IPS DF 4.7 (cell line): Measurements from ENCODE around the gene GLRX5.
A peak's percentile ranks its signal among the peaks of the same experiment; 100 is the strongest.

Source experiments
- DNase-seq: peaks from one replicate; pipeline ENCODE4 v3.0.0-alpha.2; 2013; ENCODE audit warnings: low spot score; ENCODE audit errors: extremely low read depth

GLRX5 gene

DNA sequence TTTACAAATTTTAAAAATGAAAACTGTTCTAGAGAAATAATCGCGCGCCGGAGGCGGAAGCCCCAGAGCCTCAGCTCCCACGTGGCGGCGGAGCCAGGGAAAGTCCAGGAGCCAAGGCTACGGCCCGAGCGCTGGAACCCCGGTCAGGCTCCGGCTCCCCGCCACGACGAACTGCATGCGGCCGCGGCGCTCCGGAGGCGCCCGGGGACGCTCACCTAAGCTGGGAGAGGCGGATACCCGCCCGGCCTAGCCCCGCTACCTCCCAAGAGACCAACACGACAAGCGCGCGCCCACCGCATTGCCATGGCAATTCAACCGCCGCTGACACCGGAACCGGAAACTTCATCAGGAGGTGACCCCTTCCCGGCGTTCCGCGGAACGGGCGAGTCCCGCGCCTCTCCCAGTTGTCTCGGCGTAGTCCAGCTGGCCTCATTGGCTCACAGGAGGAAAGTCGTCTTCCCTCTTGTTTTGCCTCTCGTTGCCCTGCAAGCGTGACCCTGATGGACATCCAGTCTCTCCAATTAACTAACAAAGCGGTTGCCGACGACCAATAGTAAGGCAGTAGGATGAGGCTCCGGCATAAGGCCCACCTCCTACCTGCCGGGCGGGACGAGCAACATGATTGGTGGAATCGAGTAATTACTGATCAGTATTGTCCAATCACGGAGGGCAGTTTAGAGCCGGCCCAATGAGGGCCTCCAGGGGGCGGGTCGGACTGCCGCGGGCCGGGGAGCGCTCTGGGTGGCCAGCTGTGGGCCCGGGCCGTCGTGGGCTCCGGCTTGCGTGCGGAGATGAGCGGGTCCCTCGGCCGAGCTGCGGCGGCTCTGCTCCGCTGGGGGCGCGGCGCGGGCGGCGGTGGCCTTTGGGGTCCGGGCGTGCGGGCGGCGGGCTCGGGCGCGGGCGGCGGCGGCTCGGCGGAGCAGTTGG is at the start of gene GLRX5:
Gene GLRX5, plus strand, starts transcription at position 752 of the 927 bp plus-strand sequence. Its CDS starts 40 bp downstream, at position 792.
- peak; percentile 98 for DNase-seq

DNA sequence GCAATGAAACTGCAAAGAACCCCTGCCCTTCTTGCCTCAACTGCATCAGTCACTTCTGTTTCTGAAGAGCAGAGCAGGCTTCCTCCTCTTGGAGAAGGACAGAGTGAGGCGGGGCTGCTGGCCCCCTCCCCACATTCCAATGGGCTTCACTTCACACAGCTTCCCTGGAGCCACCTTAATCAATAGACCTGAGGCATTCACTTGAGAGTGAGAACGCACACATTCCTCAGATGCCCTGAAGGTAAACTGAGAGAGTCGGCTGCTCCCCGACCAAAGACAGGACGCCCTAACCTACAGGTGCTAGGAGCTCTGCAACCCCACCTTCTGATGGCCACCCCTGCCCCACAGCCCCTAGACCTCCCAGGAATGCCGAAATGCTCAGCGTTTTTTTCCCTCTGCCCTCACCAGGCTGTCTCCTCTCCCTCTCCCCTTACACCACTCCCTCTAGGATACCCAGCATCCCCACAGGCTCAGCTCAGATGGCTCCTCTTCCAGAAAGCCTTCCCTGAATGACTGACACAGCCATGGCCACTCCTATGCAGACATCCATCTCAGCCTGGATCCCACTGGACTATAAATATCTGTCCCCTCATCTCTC is 49.5 kb upstream of the GLRX5 start:
- DNase-seq = no peak

GRCh38 chr14:95486875-95487668 is 47.8 kb upstream of the GLRX5 start:
- no peak for DNase-seq

GRCh38 chr14:95487669-95488084 is 47.2 kb upstream of the GLRX5 start:
- no peak for DNase-seq

DNA sequence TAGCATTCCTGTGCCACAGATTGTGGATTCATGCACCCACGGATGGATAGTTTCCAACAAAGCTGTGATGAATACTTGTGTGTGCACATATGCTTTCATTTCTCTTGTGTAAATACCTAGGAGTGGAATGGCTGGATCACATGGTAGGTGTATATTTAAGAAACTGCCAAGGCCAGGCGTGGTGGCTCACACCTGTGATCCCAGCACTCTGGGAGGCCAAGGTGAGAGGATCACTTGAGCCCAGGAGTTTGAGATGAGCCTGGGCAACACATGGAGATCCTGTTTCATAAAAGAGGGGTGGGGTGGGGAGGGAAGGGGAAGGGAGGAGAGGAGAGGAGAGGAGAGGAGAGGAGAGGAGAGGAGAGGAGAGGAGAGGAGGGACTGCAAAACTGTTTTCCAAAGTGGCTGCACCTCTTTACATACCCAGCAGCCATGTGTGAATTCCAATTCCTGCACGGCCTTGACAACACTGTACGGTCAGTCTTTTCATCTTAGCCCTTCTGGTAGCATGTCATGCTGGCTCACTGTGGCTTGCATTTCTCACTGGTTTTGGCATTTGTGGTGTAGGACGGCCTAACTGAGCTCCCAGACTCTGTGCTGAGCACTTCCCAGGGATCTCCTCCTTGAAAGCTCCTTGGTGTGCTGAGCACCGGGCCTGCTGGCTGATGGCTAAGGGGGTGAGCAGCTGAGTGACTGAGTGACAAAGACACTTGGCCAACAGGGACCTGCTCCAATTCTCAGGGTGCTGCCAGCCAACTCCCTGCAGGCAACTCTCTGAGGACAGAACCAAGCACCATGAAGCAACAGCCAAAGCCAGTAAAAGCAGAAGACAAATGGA is 46.3 kb upstream of the GLRX5 start:
- no peak for DNase-seq

DNA sequence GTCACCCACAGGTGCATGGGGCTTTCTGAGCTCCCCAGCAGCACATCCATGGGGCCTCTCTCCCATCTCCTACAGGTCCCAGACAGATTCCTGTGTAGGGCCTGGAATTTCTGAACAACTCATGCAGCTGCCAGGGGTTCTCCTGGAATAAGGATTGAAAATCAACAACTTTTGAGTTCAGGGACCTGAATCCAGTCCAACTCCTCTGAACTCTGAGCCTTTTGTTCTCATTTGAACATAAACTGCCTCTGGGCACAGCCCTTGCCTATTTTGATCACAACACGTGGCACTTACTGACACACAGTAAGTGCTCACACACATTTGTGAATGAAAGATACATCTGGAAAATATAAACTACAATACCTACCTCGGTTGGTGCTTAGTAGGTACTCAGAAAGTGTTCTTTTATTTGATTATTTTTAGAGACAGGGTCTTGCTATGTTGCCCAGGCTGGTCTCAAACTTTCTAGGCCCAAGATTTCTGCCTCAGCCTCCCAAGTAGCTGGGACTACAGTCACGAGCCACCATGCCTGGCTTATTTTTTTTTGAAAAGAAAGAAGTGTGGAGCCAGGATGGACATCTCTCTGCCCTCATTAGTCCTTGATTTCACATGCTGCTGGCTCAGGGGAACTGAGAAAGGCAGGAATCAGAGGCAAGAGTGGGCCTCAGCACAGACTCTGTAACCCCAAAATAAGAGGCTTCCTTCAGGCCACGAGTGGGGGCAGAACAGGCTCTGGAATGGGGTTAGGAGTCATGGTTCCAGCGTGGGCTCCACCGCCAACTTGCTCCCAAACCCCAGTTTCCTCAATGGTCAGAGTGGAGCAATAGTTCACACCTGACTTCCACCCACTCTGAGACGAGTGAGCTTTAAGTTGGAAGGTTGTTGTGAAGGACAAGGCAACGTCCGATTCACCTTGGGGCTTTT is 45.4 kb upstream of the GLRX5 start:
- no peak for DNase-seq

- DNase-seq = no peak
Observed at GRCh38 chr14:95490138-95490509, 44.7 kb upstream of the GLRX5 start.

DNA sequence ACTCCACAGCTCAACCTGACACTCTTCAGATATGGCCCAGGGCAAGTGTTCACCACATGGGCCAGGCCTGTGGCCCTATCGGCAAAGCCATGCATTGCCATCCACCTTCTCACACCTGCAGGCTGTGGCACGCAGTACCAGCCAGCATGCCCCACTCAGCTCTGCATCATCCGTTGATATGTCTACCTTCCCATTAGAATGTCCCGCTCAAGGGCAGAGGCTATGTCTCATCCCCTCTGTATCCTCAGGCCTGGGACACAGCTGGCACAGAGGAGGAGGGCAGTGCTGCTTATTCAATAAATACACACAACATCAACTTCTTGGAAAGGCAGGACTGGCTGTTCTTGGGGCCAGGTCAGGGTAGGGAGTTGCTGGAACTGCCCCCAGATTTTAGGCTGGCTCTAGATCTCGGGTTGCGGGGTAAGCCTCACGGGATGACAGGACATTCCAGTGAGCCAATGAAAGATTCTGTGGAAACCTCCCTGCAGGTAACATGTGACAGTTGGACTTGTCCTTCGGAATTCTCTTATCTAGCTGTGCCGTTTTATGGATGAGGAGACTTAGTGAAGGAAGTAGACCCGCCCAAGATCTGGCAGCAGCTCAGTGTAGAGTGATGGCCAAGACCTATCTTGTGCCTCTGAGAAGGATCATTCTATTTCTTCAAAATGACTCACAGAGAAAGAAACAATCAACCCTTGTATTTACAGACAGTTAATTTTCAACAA is 44.0 kb upstream of the GLRX5 start:
- no peak for DNase-seq

GRCh38 chr14:95491936-95492608 is 42.8 kb upstream of the GLRX5 start:
- no peak for DNase-seq

GRCh38 chr14:95493503-95493902 is 41.3 kb upstream of the GLRX5 start:
- no peak for DNase-seq

GRCh38 chr14:95493976-95494375 is 40.9 kb upstream of the GLRX5 start:
- DNase-seq = no peak

DNA sequence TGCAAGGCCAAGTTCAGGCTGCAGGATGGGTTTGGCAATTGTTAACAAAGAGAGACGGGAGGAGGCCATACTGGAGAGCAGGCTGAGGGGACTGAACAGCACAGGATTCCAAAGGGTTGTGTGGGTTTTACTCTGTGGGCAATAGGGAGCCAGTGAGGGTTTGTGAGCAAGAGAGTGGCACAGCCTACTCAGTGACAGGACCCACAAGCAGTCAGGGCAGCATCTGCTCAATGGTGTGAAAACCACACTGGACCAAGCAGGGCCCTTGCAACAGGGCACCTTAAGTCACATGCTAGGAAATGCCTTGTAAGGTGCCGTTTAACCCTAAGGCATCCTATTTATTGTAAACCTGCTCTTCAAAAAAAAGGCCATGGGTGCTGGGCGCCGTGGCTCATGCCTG is 40.4 kb upstream of the GLRX5 start:
- DNase-seq = no peak

GRCh38 chr14:95495076-95495475 is 39.8 kb upstream of the GLRX5 start:
- no peak for DNase-seq

GRCh38 chr14:95495538-95496025 is 39.3 kb upstream of the GLRX5 start:
- DNase-seq = no peak

GRCh38 chr14:95496111-95496681 is 38.7 kb upstream of the GLRX5 start:
- no peak for DNase-seq

- DNase-seq = no peak
Observed at GRCh38 chr14:95496690-95497259, 38.1 kb upstream of the GLRX5 start.

- no peak for DNase-seq
Observed at GRCh38 chr14:95497561-95498011, 37.3 kb upstream of the GLRX5 start.
